Stimulated activated CD4-positive, alpha-beta T cell treated with anti-CD3 and anti-CD28 coated beads, Interleukin-2, amount 100 ng/mL, for 48 hours (primary cell): ENCODE measurements around the gene CIZ1.

Source experiments
- DNase-seq, 2 donors: peaks; one replicate each; pipeline ENCODE4 v3.0.0-alpha.2; 2020

Gene CIZ1

GRCh38 chr9:128211981-128212281 lies 20.6 kb upstream of the CIZ1 start:
- DNase-seq, result no peak

- no peak for DNase-seq
Measured at GRCh38 chr9:128211186-128211980, 20.0 kb upstream of the CIZ1 start.

- DNase-seq, result no peak
Measured at GRCh38 chr9:128208946-128209669, 17.7 kb upstream of the CIZ1 start.

- no peak for DNase-seq
Measured at GRCh38 chr9:128208386-128208785, 17.0 kb upstream of the CIZ1 start.

- DNase-seq, result no peak
Measured at GRCh38 chr9:128206916-128207910, 15.8 kb upstream of the CIZ1 start.

GRCh38 chr9:128206484-128206883 lies 15.1 kb upstream of the CIZ1 start:
- DNase-seq, result no peak

GRCh38 chr9:128205296-128205944 lies 14.0 kb upstream of the CIZ1 start:
- no peak for DNase-seq

- no peak for DNase-seq
Measured at GRCh38 chr9:128204858-128205257, 13.5 kb upstream of the CIZ1 start.

GRCh38 chr9:128203707-128204551 lies 12.6 kb upstream of the CIZ1 start:
- DNase-seq, result no peak

- peak; percentile 53 to 75 for DNase-seq
Measured at GRCh38 chr9:128203024-128203706, 11.8 kb upstream of the CIZ1 start, which contains the start of gene DNM1. DNM1 (plus strand) TSS chr9:128203379; CDS start chr9:128203471, 92 bp downstream.

- no peak for DNase-seq
Measured at GRCh38 chr9:128202648-128203023, 11.3 kb upstream of the CIZ1 start.

GRCh38 chr9:128201441-128202369 lies 10.3 kb upstream of the CIZ1 start:
- no peak for DNase-seq

- DNase-seq, result no peak
Measured at GRCh38 chr9:128193469-128194096, 2.2 kb upstream of the CIZ1 start.

GRCh38 chr9:128192601-128193371 lies 1.4 kb upstream of the CIZ1 start:
- DNase-seq, result no peak

- DNase-seq, result no peak
Measured at GRCh38 chr9:128190516-128191405, 611 bp downstream of the CIZ1 start.

- DNase-seq, result no peak
Measured at GRCh38 chr9:128190013-128190412, 1.4 kb downstream of the CIZ1 start.

GRCh38 chr9:128188209-128188608 lies 3.2 kb downstream of the CIZ1 start:
- DNase-seq, result no peak

- DNase-seq, result no peak
Measured at GRCh38 chr9:128187361-128187760, 4.0 kb downstream of the CIZ1 start.
